ENCODE measurements around the gene SLC10A6.
"Not testable (repeated sequence)": the region's sequence is repeated elsewhere in the genome, so short reads cannot be mapped to it uniquely, and the experiment has no call there.

Gene SLC10A6, protein sequence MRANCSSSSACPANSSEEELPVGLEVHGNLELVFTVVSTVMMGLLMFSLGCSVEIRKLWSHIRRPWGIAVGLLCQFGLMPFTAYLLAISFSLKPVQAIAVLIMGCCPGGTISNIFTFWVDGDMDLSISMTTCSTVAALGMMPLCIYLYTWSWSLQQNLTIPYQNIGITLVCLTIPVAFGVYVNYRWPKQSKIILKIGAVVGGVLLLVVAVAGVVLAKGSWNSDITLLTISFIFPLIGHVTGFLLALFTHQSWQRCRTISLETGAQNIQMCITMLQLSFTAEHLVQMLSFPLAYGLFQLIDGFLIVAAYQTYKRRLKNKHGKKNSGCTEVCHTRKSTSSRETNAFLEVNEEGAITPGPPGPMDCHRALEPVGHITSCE

DNA sequence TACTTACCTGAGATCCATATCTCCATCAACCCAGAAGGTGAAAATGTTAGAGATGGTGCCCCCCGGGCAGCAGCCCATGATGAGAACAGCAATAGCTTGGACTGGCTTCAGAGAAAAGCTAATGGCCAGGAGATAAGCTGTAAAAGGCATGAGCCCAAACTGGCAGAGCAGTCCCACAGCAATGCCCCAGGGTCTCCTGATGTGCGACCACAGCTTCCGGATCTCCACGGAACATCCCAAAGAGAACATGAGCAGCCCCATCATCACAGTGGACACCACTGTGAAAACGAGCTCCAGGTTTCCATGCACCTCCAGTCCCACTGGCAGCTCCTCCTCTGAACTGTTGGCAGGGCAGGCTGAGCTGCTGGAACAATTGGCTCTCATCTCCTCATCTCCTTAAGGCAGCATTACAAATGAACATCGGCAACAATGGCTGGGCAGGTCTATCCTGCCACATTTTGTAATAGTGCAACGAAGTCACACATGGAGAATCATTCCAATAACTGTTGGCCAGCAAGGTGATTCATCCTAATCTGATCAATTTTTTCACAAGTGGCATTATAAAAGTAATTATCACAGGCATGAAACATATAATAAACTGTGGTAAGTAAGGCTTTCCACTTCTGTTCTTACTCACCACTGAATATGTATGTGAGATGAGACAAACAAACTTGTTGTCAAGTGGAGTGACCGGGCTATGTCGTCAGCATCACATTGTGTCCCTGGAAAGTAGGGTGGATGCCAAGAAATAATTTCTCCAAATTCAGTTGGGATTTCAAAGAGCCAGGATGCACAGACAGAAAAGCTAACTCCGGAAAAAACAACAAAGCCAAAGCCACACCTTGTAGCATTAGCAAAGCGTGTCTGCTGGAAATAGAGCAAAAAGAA is at the start of gene SLC10A6:
SLC10A6 (minus strand) TSS at position 653 of the 888 bp plus-strand sequence; CDS start at position 384, 269 bp downstream.
- DNase-seq: no peak

DNA sequence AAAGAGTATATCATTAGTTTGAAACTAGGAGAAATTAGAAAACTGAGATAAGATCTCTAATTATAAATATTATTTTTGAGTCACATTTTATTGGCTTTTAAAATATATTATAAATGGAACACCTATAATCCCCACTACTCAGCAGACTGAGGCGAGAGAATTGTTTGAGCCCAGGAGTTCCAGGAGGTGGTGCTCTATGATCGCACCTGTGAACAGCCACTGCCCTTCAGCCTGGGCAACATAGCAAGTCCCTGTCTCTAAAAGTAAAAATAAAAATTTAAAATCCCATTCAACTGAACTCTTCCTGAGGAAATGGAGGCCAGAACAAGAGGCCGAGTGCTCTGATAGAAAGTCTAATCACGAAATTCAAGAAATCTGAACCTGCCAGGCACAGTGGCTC is 49.4 kb upstream of the SLC10A6 start:
- DNase-seq: no peak

DNA sequence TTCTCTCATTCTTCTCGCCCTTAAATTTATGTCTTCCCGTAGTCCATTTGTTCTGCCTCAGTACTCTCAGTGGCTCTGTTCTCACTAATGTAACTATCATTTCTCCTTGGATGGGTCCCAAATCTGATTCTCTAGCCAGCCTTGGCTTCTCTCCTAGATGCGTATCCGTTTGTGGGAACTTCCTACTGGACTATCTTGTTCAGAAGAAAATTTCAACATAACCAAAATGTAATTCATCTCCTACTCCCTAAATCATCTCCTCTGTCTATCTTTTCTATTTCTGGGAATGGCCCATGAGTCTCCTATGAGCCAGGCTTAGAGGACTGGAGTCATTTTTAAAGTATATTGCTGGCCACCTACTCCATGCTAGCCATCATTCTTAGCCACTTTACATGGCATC is 47.4 kb upstream of the SLC10A6 start:
- no peak for DNase-seq

DNA sequence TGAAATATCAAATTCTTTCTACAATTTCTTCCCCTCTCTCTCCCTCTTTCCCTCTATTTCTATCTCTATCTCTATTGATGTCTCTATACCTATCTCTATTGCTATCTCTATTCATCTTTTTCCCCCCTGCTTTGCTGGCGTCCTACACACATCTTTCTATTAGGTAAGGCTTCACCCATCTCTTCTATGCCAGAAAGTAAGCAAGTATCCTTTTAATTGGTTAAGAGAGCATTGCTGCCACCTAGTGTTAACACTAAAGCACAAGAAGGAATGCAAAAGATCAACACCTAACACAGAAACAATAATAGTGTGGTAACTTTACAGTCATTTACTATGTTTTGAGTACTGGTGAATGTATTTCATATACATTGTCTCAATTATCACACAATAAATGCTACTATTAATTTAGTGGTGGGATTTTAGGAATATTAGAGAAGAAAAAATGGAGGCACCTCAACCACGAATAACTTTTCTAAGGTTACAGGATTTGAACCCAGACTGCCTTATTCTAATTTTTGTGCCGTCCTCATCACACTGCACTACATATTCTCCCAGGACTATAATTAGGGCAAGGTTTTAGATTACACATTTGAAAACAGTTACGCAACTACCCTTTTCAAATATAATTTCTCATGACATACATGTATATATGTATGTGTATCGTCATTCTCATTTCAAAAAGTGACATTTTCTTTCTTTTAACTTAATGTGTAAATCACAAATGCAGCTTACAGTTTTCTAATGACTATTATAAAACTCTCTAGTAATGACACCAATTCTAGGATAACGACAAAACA is 46.7 kb upstream of the SLC10A6 start:
- peak in 1 of 2 experiments; percentile 68 for DNase-seq

DNA sequence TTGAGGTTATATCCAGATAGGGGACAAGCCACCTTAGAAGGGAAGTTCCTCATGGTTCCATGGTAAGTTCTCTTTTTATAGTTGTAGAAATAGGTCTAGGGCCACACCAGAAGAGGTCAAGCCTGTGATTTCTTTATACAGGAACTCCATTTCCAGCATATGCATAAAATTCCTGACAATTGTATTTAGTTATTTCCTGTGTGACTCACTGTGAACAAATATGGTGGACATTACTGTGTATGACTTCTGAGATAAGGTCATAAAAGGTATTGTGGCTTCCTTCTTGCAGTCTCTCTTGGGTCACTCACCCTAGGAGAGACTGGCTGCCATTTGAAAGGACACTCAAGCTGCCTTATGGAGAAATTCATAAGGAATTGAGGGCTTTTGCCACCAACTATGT is 45.3 kb upstream of the SLC10A6 start:
- no peak for DNase-seq

DNA sequence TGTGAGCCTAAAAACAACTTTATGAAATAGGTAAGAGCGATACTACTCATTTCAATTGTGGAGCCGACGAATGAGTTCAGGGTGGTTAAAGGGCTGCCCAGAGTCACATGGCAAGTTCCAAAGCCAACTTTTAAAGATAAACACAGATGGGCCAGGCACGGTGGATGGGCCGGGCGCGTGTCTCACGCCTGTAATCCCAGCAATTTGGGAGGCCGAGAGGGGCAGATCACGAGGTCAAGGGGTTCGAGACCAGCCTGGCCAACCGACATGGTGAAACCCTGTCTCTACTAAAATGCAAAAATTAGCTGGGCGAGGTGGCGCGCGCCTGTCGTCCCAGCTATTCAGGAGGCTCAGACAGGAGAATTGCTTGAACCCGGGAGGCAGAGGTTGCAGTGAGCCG is 44.0 kb upstream of the SLC10A6 start:
- no peak for DNase-seq

DNA sequence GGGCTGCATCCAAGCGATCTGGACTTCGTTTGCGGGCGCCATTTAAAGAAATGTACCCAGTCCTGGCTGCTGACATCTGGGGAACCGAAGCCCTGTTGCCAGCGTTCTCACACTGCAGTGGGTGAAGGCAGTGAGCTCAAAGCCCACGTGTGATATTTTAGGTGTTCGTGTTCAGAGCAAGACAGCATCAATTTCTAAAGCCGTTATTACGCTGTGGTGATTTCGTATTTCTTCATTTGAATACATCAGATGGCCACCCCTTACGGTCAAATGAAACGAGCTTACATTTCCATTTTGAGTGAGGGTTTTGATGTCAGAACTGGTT is 43.4 kb upstream of the SLC10A6 start:
- DNase-seq: no peak

DNA sequence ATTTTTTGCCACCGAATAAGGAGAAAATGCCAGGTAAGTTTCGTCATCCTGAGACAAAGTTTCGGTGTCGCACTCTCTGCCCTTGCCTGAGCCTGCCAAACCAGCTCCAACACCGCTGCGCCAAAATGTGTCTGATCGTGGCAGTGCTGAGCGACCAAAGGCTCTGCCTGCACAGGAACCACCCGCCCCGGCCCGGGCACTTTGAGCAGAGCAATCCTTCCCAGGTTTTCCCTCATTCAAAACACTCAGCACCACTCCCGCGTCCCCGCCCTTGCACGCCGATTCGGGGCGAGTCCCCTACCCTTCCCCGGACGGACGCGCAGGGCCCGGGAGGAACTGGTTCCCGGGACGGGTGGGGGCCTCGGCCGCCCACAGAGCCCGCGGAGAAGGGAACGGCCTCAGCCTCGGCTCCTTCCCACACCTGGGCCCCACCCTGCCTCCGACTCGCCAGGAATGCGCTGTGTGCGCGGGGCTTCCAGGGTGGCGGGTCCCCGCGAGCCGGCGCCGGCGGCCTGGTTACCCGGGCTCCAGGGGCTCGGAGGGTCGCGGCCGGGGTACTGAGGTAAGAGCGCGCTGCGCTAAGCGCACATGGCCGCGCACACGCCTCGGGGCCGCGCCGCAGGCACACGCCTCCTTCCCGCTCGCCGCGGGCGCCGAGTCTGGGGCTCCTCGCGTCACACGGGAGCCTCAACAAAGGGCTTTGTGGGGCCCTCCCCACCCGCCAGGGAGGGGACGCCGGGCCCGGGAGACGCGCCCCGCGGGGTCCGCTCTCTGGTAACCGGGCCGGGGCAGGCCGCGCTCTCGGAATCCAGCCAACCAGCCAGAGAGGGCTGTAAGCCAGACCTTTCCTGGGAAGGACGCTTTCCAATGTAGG is 42.8 kb upstream of the SLC10A6 start, which contains the start of gene C4orf36:
C4orf36 (minus strand) TSS at position 661 of the 874 bp plus-strand sequence. CDS start 902 bp downstream, outside the sequence.
- peak in 1 of 2 experiments; percentile 28 for DNase-seq

DNA sequence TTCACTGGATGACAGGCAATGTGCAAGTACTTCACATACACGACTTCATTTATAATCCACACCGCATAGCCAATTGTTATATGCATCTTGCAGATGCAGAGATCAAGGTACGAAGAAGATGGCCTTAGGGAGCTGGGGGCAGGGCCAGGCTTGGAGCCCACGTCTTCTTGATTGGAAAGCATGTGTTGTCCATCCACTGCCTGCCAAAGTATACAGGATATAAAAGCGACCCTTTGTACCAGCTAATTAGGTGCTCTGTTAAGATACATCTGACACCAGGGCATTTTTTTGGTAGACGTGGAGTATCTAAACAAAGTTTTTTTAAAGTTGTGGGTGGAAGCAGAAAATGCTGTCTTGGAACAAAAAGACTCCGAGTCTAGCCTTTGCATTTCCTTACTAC is 41.6 kb upstream of the SLC10A6 start:
- no peak for DNase-seq

DNA sequence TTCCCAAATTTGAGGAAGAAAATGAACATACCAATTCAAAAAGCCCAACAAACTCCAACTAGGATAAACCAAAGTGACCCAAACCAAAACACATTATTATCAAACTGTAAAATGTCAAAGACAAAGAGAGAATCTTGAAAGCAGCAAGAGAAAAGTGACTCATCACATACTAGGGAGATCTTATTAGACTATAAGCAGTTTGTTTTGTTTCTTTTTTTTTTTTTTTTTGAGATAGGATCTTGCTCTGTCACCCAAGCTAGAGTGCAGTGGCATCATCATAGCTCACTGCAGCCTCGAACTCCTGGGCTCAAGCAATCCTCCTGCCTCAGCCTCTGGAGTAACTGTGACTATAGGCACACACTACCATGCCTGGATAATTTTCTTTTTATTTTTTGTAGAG is 30.5 kb upstream of the SLC10A6 start:
- DNase-seq: no peak

DNA sequence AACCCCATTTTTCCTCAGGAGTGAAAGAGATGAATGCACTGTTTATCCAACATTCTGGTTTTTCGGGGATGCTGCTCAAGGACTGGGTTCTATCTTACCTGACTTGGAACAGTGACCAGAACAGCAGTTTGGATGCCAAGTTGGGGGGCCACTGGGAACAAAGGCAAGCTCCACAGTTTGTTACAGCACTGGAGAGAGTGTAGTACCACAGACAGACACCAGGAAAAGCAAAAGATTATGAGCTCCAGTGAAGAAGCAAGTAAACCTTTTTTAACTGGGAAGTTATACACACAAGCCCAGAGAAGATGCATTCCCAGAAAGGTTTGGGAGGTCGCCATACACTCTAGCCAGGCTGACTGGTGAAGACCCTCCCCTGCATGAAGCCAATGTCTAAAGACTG is 29.5 kb upstream of the SLC10A6 start:
- no peak for DNase-seq

DNA sequence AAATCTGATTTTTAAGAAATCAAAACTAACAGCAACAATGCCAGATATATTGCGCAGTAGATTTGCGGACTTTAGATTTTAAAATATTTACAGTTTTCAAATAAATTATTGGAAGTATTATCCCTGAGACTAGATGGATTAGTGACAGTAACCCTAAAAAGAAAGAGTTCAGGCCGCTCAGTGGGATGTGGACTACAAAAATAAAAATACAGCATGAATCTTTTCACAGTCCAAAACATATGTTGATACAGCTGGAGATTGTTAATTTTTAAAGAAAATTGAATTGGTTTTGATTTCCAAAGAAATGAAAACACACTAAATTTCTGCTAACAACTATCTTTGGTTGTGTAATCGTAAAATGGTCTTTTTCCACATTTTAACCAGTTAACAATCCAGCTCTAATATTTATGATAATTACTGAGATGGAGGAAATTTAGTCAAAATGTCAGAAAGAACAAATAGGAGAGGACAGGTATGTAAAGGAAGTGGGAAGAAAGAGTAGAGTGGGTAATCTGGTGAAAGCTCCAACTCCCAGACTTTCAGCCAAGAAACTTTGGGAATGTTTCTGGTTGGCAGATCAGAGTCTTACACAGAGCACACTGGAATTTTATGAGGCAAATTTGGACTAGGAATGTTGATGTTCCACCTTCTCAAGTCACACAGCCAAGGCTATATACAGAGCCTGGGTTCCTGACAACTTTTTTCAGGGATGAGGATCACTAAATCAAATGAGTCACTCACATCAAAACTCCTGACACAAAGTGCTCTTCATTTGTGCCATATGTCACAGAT is 27.9 kb upstream of the SLC10A6 start:
- DNase-seq: no peak

DNA sequence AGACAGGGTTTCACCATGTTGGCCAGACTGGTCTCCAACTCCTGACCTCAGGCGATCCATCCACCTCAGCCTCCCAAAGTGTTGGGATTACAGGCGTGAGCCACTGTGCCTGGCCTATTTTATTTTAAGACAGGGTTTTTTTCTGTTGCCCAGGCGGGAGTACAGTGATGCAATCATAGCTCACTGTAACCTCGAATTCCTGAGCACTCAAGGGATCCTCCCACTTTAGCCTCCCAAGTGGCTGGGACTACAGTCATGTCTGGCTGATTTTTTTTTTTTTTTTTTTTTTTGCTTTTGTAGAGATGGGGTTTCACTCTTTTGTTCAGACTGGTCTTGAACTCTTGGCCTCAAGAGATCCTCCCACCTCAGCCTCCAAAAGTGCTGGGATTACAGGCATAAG is 26.3 kb upstream of the SLC10A6 start:
- not testable (repeated sequence) for DNase-seq

DNA sequence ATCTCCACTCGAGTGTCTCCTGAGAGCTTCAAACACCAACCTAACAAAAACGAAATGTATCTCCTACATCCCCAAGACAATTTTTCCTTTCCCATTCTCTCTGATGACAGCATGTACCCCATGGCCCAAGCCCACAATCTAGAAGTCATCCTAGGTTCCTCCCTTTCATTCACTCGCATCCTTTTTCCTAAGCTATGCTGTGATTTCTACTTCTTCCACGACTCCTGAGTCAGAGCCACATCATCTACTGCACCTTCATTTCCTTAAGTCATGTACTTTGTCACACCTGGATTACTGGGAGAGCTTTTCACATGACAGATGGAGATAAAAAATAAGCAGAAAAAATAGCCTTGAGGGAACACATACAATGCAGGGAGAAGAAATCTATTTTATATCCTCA is 23.0 kb upstream of the SLC10A6 start:
- DNase-seq: no peak

DNA sequence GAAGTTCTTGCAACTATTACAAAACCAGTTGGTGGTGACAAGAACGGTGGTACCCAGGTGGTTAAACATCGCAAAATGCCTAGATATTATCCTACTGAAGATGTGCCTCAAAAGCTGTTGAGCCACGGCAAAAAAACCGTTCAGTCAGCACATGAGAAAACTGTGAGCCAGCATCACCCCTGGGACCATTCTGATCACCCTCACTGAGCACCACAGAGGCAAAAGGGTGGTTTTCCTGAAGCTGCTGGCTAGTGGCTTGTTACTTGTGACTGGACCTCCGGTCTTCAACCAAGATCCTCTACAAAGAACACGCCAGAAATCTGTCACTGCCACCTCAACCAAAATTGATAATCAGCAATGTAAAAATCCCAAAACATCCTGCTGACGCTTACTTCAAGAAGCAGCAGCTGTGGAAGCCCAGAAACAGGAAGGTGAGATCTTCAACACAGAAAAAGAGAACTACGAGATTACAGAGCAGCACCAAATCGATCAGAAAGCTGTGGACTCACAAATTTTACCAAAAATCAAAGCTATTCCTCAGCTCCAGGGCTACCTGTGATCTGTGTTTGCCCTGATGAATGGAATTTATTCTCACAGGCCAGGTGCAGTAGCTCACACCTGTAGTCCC is 21.4 kb upstream of the SLC10A6 start:
- DNase-seq: no peak

DNA sequence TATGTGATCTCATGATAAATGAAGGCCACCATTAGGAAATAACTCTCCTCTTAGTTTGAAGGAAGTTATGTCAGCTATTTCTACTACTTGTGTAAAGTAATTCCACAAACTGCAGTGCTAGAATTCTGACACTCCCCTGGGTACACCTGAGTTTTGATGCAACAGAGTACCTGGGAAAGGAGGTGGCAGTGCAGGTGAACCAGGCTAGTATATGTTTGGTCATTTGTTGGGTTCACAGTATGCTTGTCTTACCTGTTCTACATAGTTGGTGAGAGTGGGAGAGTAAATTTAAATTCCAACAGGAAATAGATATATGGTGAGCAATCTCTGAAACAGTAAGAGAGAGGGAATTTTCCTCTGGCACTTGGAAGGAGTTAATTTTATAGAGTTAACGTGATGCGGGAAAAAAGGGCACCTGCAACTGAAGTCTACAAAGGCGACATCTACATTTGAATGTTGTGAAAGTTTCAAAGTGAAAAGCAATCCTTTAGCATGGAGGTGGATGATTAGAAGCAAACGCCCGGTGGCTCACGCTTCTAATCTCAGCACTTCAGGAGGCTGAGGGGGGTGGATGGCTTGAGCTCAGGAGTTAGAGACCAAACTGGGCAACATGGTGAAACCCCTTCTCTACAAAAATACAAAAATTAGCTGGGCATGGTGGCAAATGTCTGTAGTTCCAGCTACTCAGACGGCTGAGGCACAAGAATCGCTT is 8.3 kb upstream of the SLC10A6 start:
- no peak for DNase-seq

DNA sequence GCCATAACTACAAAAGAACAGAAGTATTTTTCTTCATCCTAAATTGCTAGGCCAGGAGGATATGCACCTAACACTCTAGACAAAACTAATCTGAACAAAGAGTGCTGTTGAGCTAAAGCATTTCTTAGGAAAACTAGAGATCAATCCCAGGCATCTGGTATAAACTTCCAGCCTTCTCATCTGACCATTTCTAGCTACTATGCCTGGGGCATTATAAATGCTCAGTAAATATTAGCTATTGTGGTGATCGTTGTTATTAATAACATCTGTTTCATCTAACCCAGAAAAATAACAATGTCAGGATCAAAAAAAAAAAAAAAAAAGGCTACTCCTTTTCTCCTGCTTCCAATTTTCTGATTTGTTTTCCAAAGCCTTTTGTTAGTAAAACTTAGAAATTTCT is 7.7 kb upstream of the SLC10A6 start:
- DNase-seq: no peak

DNA sequence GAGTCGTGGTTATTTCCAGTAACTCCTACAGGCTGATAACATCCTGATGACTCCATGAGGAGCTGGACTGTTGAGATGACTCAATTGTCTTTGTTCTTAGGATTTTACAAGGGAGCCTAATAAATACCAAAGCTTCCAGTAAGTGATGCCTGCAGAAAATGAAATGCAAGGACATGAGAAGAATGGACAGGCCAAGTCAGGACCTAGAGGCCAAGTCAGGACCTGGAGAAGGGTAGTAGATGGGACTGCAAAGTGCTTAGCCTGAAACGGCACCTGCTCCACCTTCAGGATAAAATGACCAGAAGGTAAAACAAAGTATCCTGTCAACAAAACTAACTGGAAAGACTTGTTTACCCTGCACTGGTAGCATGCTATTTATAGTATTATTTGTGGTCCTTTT is 6.4 kb upstream of the SLC10A6 start:
- no peak for DNase-seq

DNA sequence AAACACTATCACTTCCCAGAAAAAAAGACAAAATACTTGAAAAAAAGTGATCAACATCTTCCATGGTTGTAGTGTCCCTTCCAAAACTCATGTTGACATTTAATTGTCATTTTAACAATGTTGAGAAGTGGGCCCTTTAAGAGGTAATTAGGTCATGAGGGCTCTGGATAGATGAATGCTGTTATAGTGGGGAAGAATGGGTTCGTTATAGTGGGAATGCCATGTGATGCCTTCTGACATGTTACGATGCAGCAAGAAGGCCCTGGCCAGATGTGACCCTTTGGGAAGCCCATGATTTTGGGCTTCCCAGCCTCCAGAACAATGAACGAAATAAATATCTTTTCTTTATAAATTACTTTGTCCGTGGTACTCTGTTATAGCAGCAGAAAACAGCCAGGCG is 4.0 kb upstream of the SLC10A6 start:
- no peak for DNase-seq

DNA sequence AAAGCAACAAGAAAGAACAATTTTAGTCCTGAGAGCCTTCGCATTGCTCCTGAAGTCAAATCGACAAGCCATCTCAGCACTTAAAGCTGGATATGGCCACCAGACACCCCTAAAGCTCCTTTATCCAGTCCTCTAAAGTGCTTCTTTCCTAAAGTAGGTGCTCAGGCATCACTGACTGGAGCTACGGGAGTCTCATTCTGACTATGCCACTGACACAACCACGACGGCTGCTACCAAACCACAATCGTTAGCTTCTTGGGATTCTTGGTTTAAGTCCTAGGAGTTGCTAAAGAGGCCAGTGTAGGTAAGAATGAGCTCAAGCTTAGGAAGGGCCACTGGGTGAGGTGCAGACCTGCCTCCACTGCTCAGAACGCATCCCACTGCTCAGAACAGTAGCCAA is 1.0 kb downstream of the SLC10A6 start:
- no peak for DNase-seq
